Measurements from ENCODE around the gene GPR183.

- TF ChIP-seq CTCF (tag by site-specific recombination; IDR thresholded peaks at IDR 0.05) (no peak), ZNF623 (tag by site-specific recombination; IDR thresholded peaks at IDR 0.05) (no peak), ZSCAN16 (tag by site-specific recombination; IDR thresholded peaks at IDR 0.05) (no peak), ZNF112 (tag by site-specific recombination; IDR thresholded peaks at IDR 0.05) (no peak), ZNF366 (tag by site-specific recombination; conservative IDR thresholded peaks at IDR 0.05) (no peak), HOXA7 (CRISPR knock-in tag; IDR thresholded peaks at IDR 0.05; ENCODE audit: borderline replicate concordance) (no peak), ZNF398 (tag by site-specific recombination; IDR thresholded peaks at IDR 0.05) (no peak), ATF2 (tag by site-specific recombination; IDR thresholded peaks at IDR 0.05; ENCODE audit: low read depth) (no peak), ZNF274 (IDR thresholded peaks at IDR 0.05; ENCODE audit: low read length) (no peak), ZNF274 (tag by site-specific recombination; IDR thresholded peaks at IDR 0.05; ENCODE audit: borderline replicate concordance) (no peak), ZNF324 (tag by site-specific recombination; IDR thresholded peaks at IDR 0.05) (no peak)
Measured at GRCh38 chr13:99297331-99297730, 9.9 kb downstream of the GPR183 start.
